BLaER1 treated with 17β-estradiol and CSF1 and Interleukin-3, amounts not matched to agents 10 nM and 100 nM (cell line): ENCODE measurements around the gene PHYH.

Experiments
- H3K27ac ChIP-seq, 11 experiments: shearing (Covaris generic); formaldehyde crosslinking; 2 replicates each; pipeline ENCODE4 v1.8.1; 2022
- H3K27me3 ChIP-seq, 11 experiments: shearing (Covaris generic); formaldehyde crosslinking; 2 replicates each; pipeline ENCODE4 v1.8.1; 2022
- H3K36me3 ChIP-seq, 11 experiments: shearing (Covaris generic); formaldehyde crosslinking; 2 replicates each; pipeline ENCODE4 v1.8.1; 2022
- H3K4me1 ChIP-seq, 10 experiments: shearing (Covaris generic); formaldehyde crosslinking; 2 replicates each; pipeline ENCODE4 v1.8.1; 2022
- H3K4me2 ChIP-seq, 11 experiments: shearing (Covaris generic); formaldehyde crosslinking; 2 replicates each; pipeline ENCODE4 v1.8.1; 2022
- H3K4me3 ChIP-seq, 10 experiments: shearing (Covaris generic); formaldehyde crosslinking; 2 replicates each; pipeline ENCODE4 v1.8.1; 2022
- H3K9ac ChIP-seq, 11 experiments: shearing (Covaris generic); formaldehyde crosslinking; 2 replicates each; pipeline ENCODE4 v1.8.1; 2022
- H3K9me3 ChIP-seq, 11 experiments: shearing (Covaris generic); formaldehyde crosslinking; replicated peaks in 1 of 11; 2 replicates each; pipeline ENCODE4 v1.8.1; 2022
- H4K20me1 ChIP-seq, 11 experiments: shearing (Covaris generic); formaldehyde crosslinking; 2 replicates each; pipeline ENCODE4 v1.8.1; 2022
- Cebpa-rat ChIP-seq, 11 experiments: shearing (Covaris generic); IDR thresholded peaks; 2 replicates each; pipeline ENCODE4 v1.8.1; 2022

The PHYH gene

GRCh38 chr10:13271552-13272163 is 28.2 kb downstream of the PHYH start:
- peak overlapping the region in 1 of 11 experiments; percentile 4; a peak in 2 of 22 replicates for H3K27ac ChIP-seq
- no peak for TF ChIP-seq Cebpa-rat (IDR thresholded peaks at IDR 0.05)
- peak overlapping the region in 9 of 11 experiments; percentile 31 to 72 (median 43); a peak in 17 of 22 replicates for H3K4me2 ChIP-seq
- no peaks in the 10 kb centered on the region; a peak in 1 of 22 replicates for H3K9me3 ChIP-seq
- H3K27me3 ChIP-seq = no peaks in the 10 kb centered on the region
- no peaks in the 10 kb centered on the region for H4K20me1 ChIP-seq
- H3K4me1 ChIP-seq = peaks cover 0 to 37% (median 22%) of the 10 kb centered on the region in 10 experiments; a peak in 15 of 20 replicates
- H3K36me3 ChIP-seq = no peaks in the 10 kb centered on the region
- no peak overlapping the region for H3K9ac ChIP-seq
- H3K4me3 ChIP-seq = no peak overlapping the region

- Histone ChIP-seq H3K9me3 (peaks cover 0 to 1% (median 0%) of the 10 kb centered on the region in 11 experiments; a peak in 1 of 22 replicates), H4K20me1 (no peaks in the 10 kb centered on the region), H3K27ac (no peak overlapping the region), H3K27me3 (no peaks in the 10 kb centered on the region), H3K4me3 (no peak overlapping the region), H3K4me1 (peaks cover 0 to 40% (median 22%) of the 10 kb centered on the region in 10 experiments; a peak in 15 of 20 replicates), H3K9ac (no peak overlapping the region), H3K36me3 (no peaks in the 10 kb centered on the region), H3K4me2 (peak overlapping the region in 5 of 11 experiments; percentile 36 to 72 (median 61); a peak in 6 of 22 replicates)
- no peak for TF ChIP-seq Cebpa-rat (IDR thresholded peaks at IDR 0.05)
Observed at GRCh38 chr10:13270877-13271551, 28.9 kb downstream of the PHYH start.

GRCh38 chr10:13268841-13269240 is 31.0 kb downstream of the PHYH start:
- Histone ChIP-seq H3K4me2 (no peak overlapping the region; a peak in 2 of 22 replicates), H3K9ac (peak overlapping the region in 1 of 11 experiments; percentile 12; a peak in 1 of 22 replicates), H3K4me3 (no peak overlapping the region), H3K27me3 (no peaks in the 10 kb centered on the region), H4K20me1 (no peaks in the 10 kb centered on the region), H3K36me3 (no peaks in the 10 kb centered on the region), H3K4me1 (peaks cover 0 to 44% (median 22%) of the 10 kb centered on the region in 10 experiments; a peak in 15 of 20 replicates), H3K9me3 (0 out of 22 replicates have a peak, but pooled peaks cover 0 to 6% (median 0%) of the 10 kb centered on the region in 11 experiments), H3K27ac (no peak overlapping the region)
- TF ChIP-seq Cebpa-rat (IDR thresholded peaks at IDR 0.05) = no peak

GRCh38 chr10:13268310-13268709 is 31.6 kb downstream of the PHYH start:
- Histone ChIP-seq H3K9ac (no peak overlapping the region), H3K9me3 (0 out of 22 replicates have a peak, but pooled peaks cover 0 to 6% (median 0%) of the 10 kb centered on the region in 11 experiments), H3K4me3 (no peak overlapping the region), H3K4me2 (no peak overlapping the region; a peak in 1 of 22 replicates), H3K4me1 (peaks cover 0 to 39% (median 21%) of the 10 kb centered on the region in 10 experiments; a peak in 15 of 20 replicates), H4K20me1 (no peaks in the 10 kb centered on the region), H3K27me3 (no peaks in the 10 kb centered on the region), H3K27ac (no peak overlapping the region), H3K36me3 (no peaks in the 10 kb centered on the region)
- TF ChIP-seq Cebpa-rat (IDR thresholded peaks at IDR 0.05) = no peak

GRCh38 chr10:13263591-13263990 is 36.3 kb downstream of the PHYH start:
- Histone ChIP-seq H4K20me1 (no peaks in the 10 kb centered on the region), H3K9ac (no peak overlapping the region), H3K36me3 (no peaks in the 10 kb centered on the region), H3K9me3 (peaks cover 4 to 21% (median 12%) of the 10 kb centered on the region in 11 experiments; a peak in 16 of 22 replicates), H3K4me2 (no peak overlapping the region), H3K4me3 (no peak overlapping the region), H3K27me3 (no peaks in the 10 kb centered on the region), H3K4me1 (peaks cover 0 to 12% (median 0%) of the 10 kb centered on the region in 10 experiments; a peak in 4 of 20 replicates), H3K27ac (no peak overlapping the region)
- no peak for TF ChIP-seq Cebpa-rat (IDR thresholded peaks at IDR 0.05)

GRCh38 chr10:13262433-13262832 is 37.4 kb downstream of the PHYH start:
- Histone ChIP-seq H3K36me3 (no peaks in the 10 kb centered on the region), H3K4me3 (no peak overlapping the region), H3K9me3 (peaks cover 4 to 21% (median 12%) of the 10 kb centered on the region in 11 experiments; a peak in 16 of 22 replicates), H3K4me2 (no peak overlapping the region), H3K27me3 (no peaks in the 10 kb centered on the region), H4K20me1 (no peaks in the 10 kb centered on the region), H3K27ac (no peak overlapping the region), H3K4me1 (peaks cover 0 to 12% (median 0%) of the 10 kb centered on the region in 10 experiments; a peak in 4 of 20 replicates), H3K9ac (no peak overlapping the region)
- TF ChIP-seq Cebpa-rat (IDR thresholded peaks at IDR 0.05) = no peak

- H3K4me1 ChIP-seq = peaks cover 1 to 3% (median 2%) of the 10 kb centered on the region in 10 experiments; a peak in 19 of 20 replicates
- no peak overlapping the region for H3K4me2 ChIP-seq
- H3K9me3 ChIP-seq = peaks cover 4 to 19% (median 11%) of the 10 kb centered on the region in 11 experiments; a peak in 16 of 22 replicates
- H3K36me3 ChIP-seq = no peaks in the 10 kb centered on the region
- no peak overlapping the region for H3K4me3 ChIP-seq
- no peak overlapping the region for H3K27ac ChIP-seq
- TF ChIP-seq Cebpa-rat (IDR thresholded peaks at IDR 0.05) = no peak
- H3K27me3 ChIP-seq = no peaks in the 10 kb centered on the region
- H4K20me1 ChIP-seq = no peaks in the 10 kb centered on the region
- H3K9ac ChIP-seq = no peak overlapping the region
Observed at GRCh38 chr10:13257621-13258140, 42.2 kb downstream of the PHYH start.

GRCh38 chr10:13256627-13257026 is 43.2 kb downstream of the PHYH start:
- Histone ChIP-seq H3K36me3 (no peaks in the 10 kb centered on the region), H3K9me3 (peaks cover 0 to 19% (median 11%) of the 10 kb centered on the region in 11 experiments; a peak in 15 of 22 replicates), H3K27ac (no peak overlapping the region), H3K4me3 (no peak overlapping the region), H4K20me1 (no peaks in the 10 kb centered on the region), H3K27me3 (no peaks in the 10 kb centered on the region), H3K4me1 (peaks cover 8 to 13% (median 12%) of the 10 kb centered on the region in 10 experiments), H3K9ac (no peak overlapping the region), H3K4me2 (no peak overlapping the region)
- TF ChIP-seq Cebpa-rat (IDR thresholded peaks at IDR 0.05) = no peak

GRCh38 chr10:13253726-13254125 is 46.1 kb downstream of the PHYH start:
- H3K9me3 ChIP-seq = peaks cover 0 to 8% (median 0%) of the 10 kb centered on the region in 11 experiments; a peak in 2 of 22 replicates
- no peaks in the 10 kb centered on the region for H4K20me1 ChIP-seq
- H3K9ac ChIP-seq = no peak overlapping the region
- peaks cover 8 to 30% (median 21%) of the 10 kb centered on the region in 10 experiments for H3K4me1 ChIP-seq
- TF ChIP-seq Cebpa-rat (IDR thresholded peaks at IDR 0.05) = no peak
- H3K36me3 ChIP-seq = no peaks in the 10 kb centered on the region
- H3K4me3 ChIP-seq = no peak overlapping the region
- no peaks in the 10 kb centered on the region for H3K27me3 ChIP-seq
- H3K27ac ChIP-seq = no peak overlapping the region
- H3K4me2 ChIP-seq = no peak overlapping the region
